IMR-90 (cell line): ENCODE data around the gene TM7SF2. TPM values are rescaled to one million over a fixed set of nuclear protein-coding genes. Genes with fewer than 3 reads are reported as not detected.

Source experiments
- ATAC-seq: fragments of 200-7000 bp; cut with Tn5 transposase; 2 replicates; pipeline ENCODE4 v1.9.1; 2020; ENCODE audit warnings: low read depth, mild to moderate bottlenecking, moderate library complexity
- BruUV-seq: library from RNA; stranded (reverse); fragments of 400-500 nt; replicated peaks from 2 replicates; lab custom pipeline; 2021; lab: Mats Ljungman, UMichigan
- CTCF ChIA-PET: fragments of 300-600 bp; formaldehyde crosslinking; extraction: SDS; loops from one replicate; lab custom pipeline; 2021; ENCODE audit warnings: antibody characterized with exemption; lab: Yijun Ruan, JAX
- POLR2A ChIA-PET: fragments of 300-600 bp; sonication (Branson Sonifier 250); formaldehyde crosslinking; loops from one replicate; lab custom pipeline; 2022; ENCODE audit warnings: antibody characterized with exemption; ENCODE audit not compliant: unreplicated experiment; lab: Charles Lee
- DNase-seq: peaks from one replicate; pipeline ENCODE4 v3.0.0; 2013
- H2AFZ ChIP-seq: replicated peaks from 2 replicates; pipeline ENCODE3; 2013; ENCODE audit warnings: low read length, mild to moderate bottlenecking; ENCODE audit not compliant: poor library complexity
- H2AK5ac ChIP-seq: 2 replicates; pipeline ENCODE4 v1.6.1; 2013; ENCODE audit warnings: low read depth, low read length, inconsistent platforms
- H2AK9ac ChIP-seq: replicated peaks from 2 replicates; pipeline ENCODE3; 2013; ENCODE audit warnings: mild to moderate bottlenecking, low read depth, low read length, moderate library complexity; ENCODE audit not compliant: poor library complexity
- H2BK120ac ChIP-seq: 2 replicates; pipeline ENCODE4 v1.6.1; 2013; ENCODE audit warnings: low read depth, low read length, inconsistent platforms
- H2BK15ac ChIP-seq: 3 replicates; pipeline ENCODE4 v1.6.1; 2013; ENCODE audit warnings: low read depth, low read length, inconsistent platforms
- H2BK20ac ChIP-seq: 2 replicates; pipeline ENCODE4 v1.6.1; 2013; ENCODE audit warnings: low read depth, mild to moderate bottlenecking, inconsistent platforms, low read length, moderate library complexity
- H2BK5ac ChIP-seq: 2 replicates; pipeline ENCODE4 v1.6.1; 2013; ENCODE audit warnings: mild to moderate bottlenecking, low read depth, low read length, inconsistent platforms; ENCODE audit not compliant: poor library complexity, severe bottlenecking
- H3K14ac ChIP-seq: replicated peaks from 2 replicates; pipeline ENCODE4 v1.6.1; 2013; ENCODE audit warnings: low read depth, low read length, inconsistent platforms
- H3K18ac ChIP-seq: 2 replicates; pipeline ENCODE4 v1.6.1; 2013; ENCODE audit warnings: low read depth, low read length, control low read depth
- H3K23ac ChIP-seq: 2 replicates; pipeline ENCODE4 v1.6.1; 2013; ENCODE audit warnings: low read depth, low read length, inconsistent platforms
- H3K27ac ChIP-seq: 2 replicates; pipeline ENCODE4 v1.5.1; 2013; ENCODE audit warnings: mild to moderate bottlenecking, control low read depth, low read length; ENCODE audit not compliant: insufficient read depth
- H3K27me3 ChIP-seq: 2 replicates; pipeline ENCODE4 v1.6.1; 2013; ENCODE audit warnings: low read length; ENCODE audit not compliant: control insufficient read depth, insufficient read depth
- H3K36me3 ChIP-seq: 2 replicates; pipeline ENCODE4 v1.6.1; 2013; ENCODE audit warnings: low read length, mixed read lengths; ENCODE audit not compliant: control insufficient read depth, insufficient read depth
- H3K4ac ChIP-seq: 2 replicates; pipeline ENCODE4 v1.6.1; 2013; ENCODE audit warnings: low read depth, low read length, inconsistent platforms
- H3K4me1 ChIP-seq: 2 replicates; pipeline ENCODE4 v1.6.1; 2013; ENCODE audit warnings: low read length, mixed read lengths; ENCODE audit not compliant: control insufficient read depth, insufficient read depth
- H3K4me2 ChIP-seq: 2 replicates; pipeline ENCODE4 v1.6.1; 2013; ENCODE audit warnings: low read depth, mild to moderate bottlenecking, control low read depth, low read length, moderate library complexity
- H3K4me3 ChIP-seq: 2 replicates; pipeline ENCODE4 v1.5.1; 2013; ENCODE audit warnings: low read depth, mild to moderate bottlenecking, control low read depth, low read length, moderate library complexity; ENCODE audit not compliant: insufficient read depth
- H3K56ac ChIP-seq: 2 replicates; pipeline ENCODE4 v1.6.1; 2013; ENCODE audit warnings: low read length, inconsistent platforms; ENCODE audit not compliant: insufficient read depth; ENCODE audit errors: extremely low read depth
- H3K79me1 ChIP-seq, 2 experiments: 2 replicates each; pipeline ENCODE4 v1.6.1; 2013; ENCODE audit warnings: low read length in 2 of 2, inconsistent platforms in 1 of 2, low read depth in 1 of 2
- H3K9ac ChIP-seq: 2 replicates; pipeline ENCODE4 v1.6.1; 2013; ENCODE audit warnings: low read depth, low read length, control low read depth
- H3K9me1 ChIP-seq: 2 replicates; pipeline ENCODE4 v1.6.1; 2013; ENCODE audit warnings: low read length, inconsistent platforms; ENCODE audit not compliant: insufficient read depth
- H3K9me3 ChIP-seq: 2 replicates; pipeline ENCODE4 v1.6.1; 2013; ENCODE audit warnings: low read length; ENCODE audit not compliant: control insufficient read depth, insufficient read depth
- H4K20me1 ChIP-seq: 2 replicates; pipeline ENCODE4 v1.6.1; 2013; ENCODE audit warnings: low read length, inconsistent platforms; ENCODE audit not compliant: insufficient read depth
- H4K5ac ChIP-seq: 2 replicates; pipeline ENCODE4 v1.6.1; 2013; ENCODE audit warnings: mild to moderate bottlenecking, low read depth, low read length, control low read depth
- H4K8ac ChIP-seq, 2 experiments: 2 replicates each; pipeline ENCODE4 v1.6.1; 2013; ENCODE audit warnings: low read depth in 2 of 2, low read length in 2 of 2, control low read depth in 1 of 2, inconsistent platforms in 1 of 2
- H4K91ac ChIP-seq: 2 replicates; pipeline ENCODE4 v1.6.1; 2013; ENCODE audit warnings: low read depth, low read length, inconsistent platforms; ENCODE audit not compliant: insufficient read depth
- MAFK ChIP-seq: IDR thresholded peaks from 2 replicates; pipeline ENCODE4 v1.6.1; 2012; ENCODE audit warnings: low read depth, low read length, improper control_type of control experiment
- POLR2A ChIP-seq: IDR thresholded peaks from 2 replicates; pipeline ENCODE4 v1.6.1; 2012; ENCODE audit warnings: mild to moderate bottlenecking, low read depth, low read length
- SMC3 ChIP-seq: fragments of 150-350 bp; IDR thresholded peaks from 2 replicates; pipeline ENCODE4 v1.6.1; 2016; ENCODE audit warnings: low read depth, mild to moderate bottlenecking, antibody characterized with exemption, low read length, moderate library complexity
- WGBS, 2 experiments: methylation state at CpG; one replicate each; pipeline versions ENCODE4 v1.1.5 to v1.1.7; 2013; ENCODE audit warnings: missing lambda C conversion rate in 2 of 2; ENCODE audit not compliant: insufficient read length in 1 of 2; ENCODE audit errors: extremely low coverage in 2 of 2; 5-methylcytosine and 5-hydroxymethylcytosine counted together
- dilution Hi-C: fragments of 300-500 bp; cut with HindIII; formaldehyde crosslinking; loops from one replicate; pipeline ENCODE4 v1.14.3; 2018; ENCODE audit warnings: low sequenced_read_pairs; ENCODE audit not compliant: unreplicated experiment
- in situ Hi-C: fragments of 300-500 bp; cut with MboI; formaldehyde crosslinking; loops from 3 replicates; pipeline ENCODE4 v1.14.3; 2019; ENCODE audit warnings: low sequenced_read_pairs, inconsistent platforms, mixed read lengths
- intact Hi-C: fragments of 100-400 bp; cut with micrococcal nuclease; formaldehyde crosslinking; loops from 2 replicates; pipeline ENCODE4 v1.10.0; 2022
- polyA plus RNA-seq, 3 experiments: library from polyadenylated mRNA; depleted of rRNA; stranded (reverse); fragments of >200 nt; gene quantifications; 2 replicates each; pipeline ENCODE4 v1.2.3, GENCODE V29; 2012; ENCODE audit warnings: low replicate concordance in 1 of 3
- total RNA-seq: library from RNA; depleted of rRNA; stranded (reverse); fragments of >200 nt; gene quantifications from 2 replicates; pipeline ENCODE4 v1.2.3, GENCODE V29; 2012

Gene TM7SF2
- total and polyA plus RNA-seq, 2 of the 4 experiments (the other 2 are of a cell fraction), result 5.7 to 7.6 TPM

DNA sequence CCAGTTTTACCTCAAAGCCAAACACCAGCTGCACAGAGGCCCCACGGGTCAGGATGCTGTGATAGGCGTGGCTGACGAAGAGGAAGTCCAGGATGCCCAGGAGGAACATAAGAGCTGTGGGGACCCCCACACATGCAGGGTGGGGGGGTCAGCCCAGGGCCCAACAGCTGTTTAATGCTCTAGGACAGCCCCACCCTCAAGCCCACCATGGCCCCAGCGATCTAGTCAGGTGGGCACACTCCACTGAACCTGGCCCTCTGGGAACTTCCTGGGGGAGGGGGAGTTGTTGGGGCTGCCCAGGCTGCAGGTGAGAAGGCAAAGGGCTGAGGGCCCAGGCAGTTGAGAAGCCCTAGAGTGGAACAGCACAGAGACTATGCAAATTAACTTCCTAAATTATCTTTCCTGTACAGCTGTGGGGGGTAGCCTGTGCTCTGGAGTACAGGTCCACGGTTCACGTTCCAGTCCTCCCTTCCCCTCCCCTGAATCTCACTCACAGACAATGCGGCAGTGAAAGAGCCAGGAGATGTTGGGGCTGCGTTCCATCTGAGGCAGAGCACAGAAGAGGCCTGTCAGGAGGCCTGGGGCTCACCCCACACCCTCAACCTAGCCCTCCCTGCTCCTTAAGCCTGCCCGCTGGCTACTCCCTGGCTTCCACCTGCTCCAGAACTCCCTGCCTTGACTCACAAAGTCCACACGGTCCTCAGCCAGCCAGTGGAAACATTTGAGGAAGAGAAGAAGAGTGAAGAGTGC is 20.7 kb downstream of the TM7SF2 start:
- H3K9me1 ChIP-seq, result peaks cover 21% of the 10 kb centered on the region
- H3K27me3 ChIP-seq, result no peaks in the 10 kb centered on the region
- no peak overlapping the region for H4K5ac ChIP-seq
- no TSS peak for BruUV-seq
- no peak overlapping the region for H4K8ac ChIP-seq
- H2BK120ac ChIP-seq, result no peak overlapping the region
- intact Hi-C loops (no loop called here), dilution Hi-C loops (no loop called here), in situ Hi-C loops (no loop called here)
- H2AK5ac ChIP-seq, result no peak overlapping the region
- ChIA-PET POLR2A (interaction anchor here (1.0 kb wide), 1 partner anchor 11 kb away, joined by 3 read pairs; the partner anchor contains the start of genes FAU and MRPL49), CTCF (interaction anchor here (0.5 kb wide), 1 partner anchor 253 kb away, joined by 3 read pairs; no protein-coding TSS in a partner anchor)
- no peak overlapping the region for H3K18ac ChIP-seq
- H3K9ac ChIP-seq, result no peak overlapping the region
- DNase-seq, result no peak
- H2BK20ac ChIP-seq, result no peak overlapping the region
- no peak overlapping the region for H3K4ac ChIP-seq
- H2AFZ ChIP-seq, result peak overlapping the region; percentile 26
- H2AK9ac ChIP-seq, result peak overlapping the region; percentile 77
- no peak overlapping the region for H3K4me2 ChIP-seq
- peaks cover 52% of the 10 kb centered on the region for H3K36me3 ChIP-seq
- no peak overlapping the region for H4K91ac ChIP-seq
- H4K20me1 ChIP-seq, result peaks cover 28% of the 10 kb centered on the region
- H3K9me3 ChIP-seq, result no peaks in the 10 kb centered on the region
- no CpG with 5 or more reads among the region's 10 CpGs for WGBS, 2 experiments
- H3K79me1 ChIP-seq, result peaks cover 24 to 48% of the 10 kb centered on the region in 2 experiments
- no peak overlapping the region for H2BK5ac ChIP-seq
- H3K27ac ChIP-seq, result no peak overlapping the region
- peaks cover 6% of the 10 kb centered on the region; the same call in 1 of the 2 replicates for H3K4me1 ChIP-seq
- no peak overlapping the region for H3K56ac ChIP-seq
- H3K14ac ChIP-seq, result no peak overlapping the region
- H2BK15ac ChIP-seq, result no peak overlapping the region
- no peak overlapping the region for H3K23ac ChIP-seq
- H3K4me3 ChIP-seq, result no peak overlapping the region
- no peak for ATAC-seq
- TF ChIP-seq SMC3, result no peak
- no peak for TF ChIP-seq MAFK
- no peak for TF ChIP-seq POLR2A
